ENCODE measurements around the gene PELI2. TPM values are rescaled to one million over a fixed set of nuclear protein-coding genes. Genes with fewer than 3 reads are reported as not detected.
A peak's percentile ranks its signal among the peaks of the same experiment; 100 is the strongest.

Gene PELI2
- total and polyA plus RNA-seq, 8 donors: 10.3 to 15.0 (median 11.6) TPM

DNA sequence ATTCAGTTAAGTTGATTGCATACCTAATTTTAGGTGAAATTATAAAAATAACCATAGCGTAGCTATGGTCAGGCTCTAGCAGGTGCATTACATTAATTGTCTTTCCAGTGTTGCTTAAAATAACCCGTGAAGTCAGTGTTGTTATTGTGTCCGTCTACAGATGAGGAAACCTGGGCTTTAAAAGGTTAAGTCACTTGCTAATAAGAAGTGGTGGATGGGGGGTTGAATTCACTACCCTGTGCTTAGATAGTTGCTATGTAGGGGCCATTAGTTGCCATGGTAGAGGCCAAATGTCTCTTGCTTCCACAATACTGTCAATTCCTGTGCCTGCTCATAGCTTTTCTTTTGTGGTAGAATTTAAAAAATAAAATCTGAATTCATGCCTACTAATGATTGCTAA is 174.8 kb downstream of the PELI2 start:
- Histone ChIP-seq H3K27me3 (no peaks in the 10 kb centered on the region), H3K4me1 (no peaks in the 10 kb centered on the region), H3K4me3 (no peak overlapping the region), H3K27ac (no peak overlapping the region), H3K36me3 (peaks cover 0 to 48% of the 10 kb centered on the region in 2 donors), H3K9me3 (no peaks in the 10 kb centered on the region)
- DNase-seq: no peak
- ATAC-seq: no peak
- intact Hi-C loops (cut with DNase I): no loop called here
- TF ChIP-seq, protein P1, sequence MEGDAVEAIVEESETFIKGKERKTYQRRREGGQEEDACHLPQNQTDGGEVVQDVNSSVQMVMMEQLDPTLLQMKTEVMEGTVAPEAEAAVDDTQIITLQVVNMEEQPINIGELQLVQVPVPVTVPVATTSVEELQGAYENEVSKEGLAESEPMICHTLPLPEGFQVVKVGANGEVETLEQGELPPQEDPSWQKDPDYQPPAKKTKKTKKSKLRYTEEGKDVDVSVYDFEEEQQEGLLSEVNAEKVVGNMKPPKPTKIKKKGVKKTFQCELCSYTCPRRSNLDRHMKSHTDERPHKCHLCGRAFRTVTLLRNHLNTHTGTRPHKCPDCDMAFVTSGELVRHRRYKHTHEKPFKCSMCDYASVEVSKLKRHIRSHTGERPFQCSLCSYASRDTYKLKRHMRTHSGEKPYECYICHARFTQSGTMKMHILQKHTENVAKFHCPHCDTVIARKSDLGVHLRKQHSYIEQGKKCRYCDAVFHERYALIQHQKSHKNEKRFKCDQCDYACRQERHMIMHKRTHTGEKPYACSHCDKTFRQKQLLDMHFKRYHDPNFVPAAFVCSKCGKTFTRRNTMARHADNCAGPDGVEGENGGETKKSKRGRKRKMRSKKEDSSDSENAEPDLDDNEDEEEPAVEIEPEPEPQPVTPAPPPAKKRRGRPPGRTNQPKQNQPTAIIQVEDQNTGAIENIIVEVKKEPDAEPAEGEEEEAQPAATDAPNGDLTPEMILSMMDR (IDR thresholded peaks at IDR 0.05): no peak

DNA sequence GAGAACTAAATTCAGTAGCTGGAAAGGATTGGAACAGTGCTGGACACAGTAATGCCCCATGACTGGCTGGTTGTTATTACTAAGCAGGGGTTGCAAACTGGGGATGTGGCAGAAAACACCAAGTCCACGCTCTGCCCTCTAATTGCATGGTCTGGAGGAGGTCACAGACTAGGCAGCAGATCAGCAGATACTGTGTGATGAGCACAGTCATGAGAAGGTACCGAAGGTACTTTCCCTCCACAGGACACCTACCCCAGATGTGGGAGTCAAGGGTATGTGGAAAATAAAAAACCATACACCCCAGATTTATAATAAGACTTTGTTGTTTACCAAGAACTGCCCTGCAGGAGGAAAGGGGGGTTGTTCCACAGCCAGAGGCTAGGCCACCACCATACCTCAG is 175.3 kb downstream of the PELI2 start:
- TF ChIP-seq, protein P1 (IDR thresholded peaks at IDR 0.05): no peak
- Histone ChIP-seq H3K36me3 (peaks cover 0 to 45% of the 10 kb centered on the region in 2 donors), H3K4me1 (no peaks in the 10 kb centered on the region), H3K27ac (no peak overlapping the region), H3K27me3 (no peaks in the 10 kb centered on the region), H3K4me3 (no peak overlapping the region), H3K9me3 (no peaks in the 10 kb centered on the region)
- intact Hi-C loops (cut with DNase I): no loop called here
- no peak for DNase-seq
- no peak for ATAC-seq

DNA sequence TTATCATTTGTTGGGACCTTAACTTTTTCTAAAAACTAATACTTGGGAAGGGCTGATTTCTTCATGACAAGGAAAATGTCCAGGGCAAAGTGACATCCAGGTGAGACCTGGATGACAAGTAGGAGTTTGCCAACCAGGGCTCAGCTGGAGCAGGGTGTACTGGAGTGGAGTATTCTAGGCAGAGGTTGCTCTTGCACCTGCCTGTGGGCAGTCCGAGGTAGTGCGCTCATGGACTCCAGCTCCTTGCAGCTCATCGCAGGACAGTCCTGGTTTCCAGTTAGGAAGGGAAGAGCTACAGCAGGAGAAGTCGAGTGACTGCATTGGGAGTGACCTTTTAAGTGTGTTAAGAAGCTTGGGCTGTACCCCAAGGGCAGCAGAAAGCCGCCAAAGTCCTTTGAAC is 175.9 kb downstream of the PELI2 start:
- ATAC-seq (no peak), DNase-seq (peak in 1 of 4 donors; percentile 6)
- TF ChIP-seq, protein P1 (IDR thresholded peaks at IDR 0.05): no peak
- H3K9me3 ChIP-seq: no peaks in the 10 kb centered on the region
- H3K36me3 ChIP-seq: peaks cover 0 to 39% of the 10 kb centered on the region in 2 donors
- intact Hi-C loops (cut with DNase I): no loop called here
- H3K4me3 ChIP-seq: no peak overlapping the region
- H3K27ac ChIP-seq: no peak overlapping the region
- no peaks in the 10 kb centered on the region for H3K27me3 ChIP-seq
- no peaks in the 10 kb centered on the region for H3K4me1 ChIP-seq

- Histone ChIP-seq H3K4me3 (no peak overlapping the region), H3K9me3 (no peaks in the 10 kb centered on the region), H3K27ac (no peak overlapping the region), H3K36me3 (peaks cover 0 to 23% of the 10 kb centered on the region in 2 donors), H3K27me3 (no peaks in the 10 kb centered on the region), H3K4me1 (no peaks in the 10 kb centered on the region)
- TF ChIP-seq, protein P1 (IDR thresholded peaks at IDR 0.05): no peak
- no peak for ATAC-seq
- intact Hi-C loops (cut with DNase I): no loop called here
- no peak for DNase-seq
Observed at GRCh38 chr14:56295743-56296142, 177.5 kb downstream of the PELI2 start.

GRCh38 chr14:56297449-56297848 is 179.2 kb downstream of the PELI2 start:
- ATAC-seq (no peak), DNase-seq (no peak)
- Histone ChIP-seq H3K36me3 (peaks cover 0 to 11% of the 10 kb centered on the region in 2 donors), H3K9me3 (no peaks in the 10 kb centered on the region), H3K27ac (no peak overlapping the region), H3K27me3 (no peaks in the 10 kb centered on the region), H3K4me3 (no peak overlapping the region), H3K4me1 (no peaks in the 10 kb centered on the region)
- TF ChIP-seq, protein P1 (IDR thresholded peaks at IDR 0.05): no peak
- intact Hi-C loops (cut with DNase I): no loop called here
